Vagina (tissue), 2 donors: ENCODE data around the gene TSEN2.

Experiments
- CTCF ChIP-seq, 3 experiments: fragments of 450-650 bp in 2 of 3; fragments of 200-600 bp in 1 of 3; sonication (generic) in 1 of 3; IDR thresholded peaks; one replicate each; pipeline ENCODE4 v1.5.1; 2017 to 2019; ENCODE audit warnings: antibody characterized with exemption in 3 of 3, mild to moderate bottlenecking in 2 of 3, moderate library complexity in 2 of 3
- POLR2A ChIP-seq, 2 donors: fragments of 450-650 bp; IDR thresholded peaks; one replicate each; pipeline ENCODE4 v1.6.1; 2017; ENCODE audit warnings: antibody characterized with exemption in 2 of 2, mild to moderate bottlenecking in 2 of 2, moderate library complexity in 2 of 2

- TF ChIP-seq CTCF (IDR thresholded peaks at IDR 0.05) (no peak), POLR2A (IDR thresholded peaks at IDR 0.05) (no peak)
These were observed 52.1 kb downstream of the TSEN2 start for GRCh38 chr3:12536423-12536822.
